Kidney (tissue), 14 donors: ENCODE measurements around the gene MFSD12. TPM values are rescaled to one million over a fixed set of nuclear protein-coding genes. Genes with fewer than 3 reads are reported as not detected.

Source experiments
- DNase-seq, 5 donors: peaks; one replicate each; pipeline ENCODE4 v3.0.0-alpha.2; 2013 to 2020
- FAIRE-seq: peaks from 2 replicates; lab custom pipeline; 2012; peaks lifted over from hg19 to GRCh38; lab: Jason Lieb, UNC
- H3K27ac ChIP-seq, 2 donors: one replicate each; pipeline ENCODE4 v1.7.0; 2013; ENCODE audit warnings: low read depth in 2 of 2, low read length in 2 of 2, inconsistent platforms in 1 of 2
- H3K27me3 ChIP-seq: one replicate; pipeline ENCODE4 v1.7.1; 2013; ENCODE audit warnings: low read length, inconsistent platforms; ENCODE audit not compliant: control insufficient read depth, insufficient read depth
- H3K36me3 ChIP-seq, 3 donors: one replicate each; pipeline versions ENCODE4 v1.7.0 to v1.7.1; 2013; ENCODE audit warnings: low read length in 3 of 3, control low read depth in 1 of 3, inconsistent platforms in 1 of 3; ENCODE audit not compliant: insufficient read depth in 3 of 3, control insufficient read depth in 2 of 3
- H3K4me1 ChIP-seq, 3 donors: one replicate each; pipeline versions ENCODE4 v1.7.0 to v1.7.1; 2013; ENCODE audit warnings: low read length in 3 of 3, inconsistent platforms in 1 of 3, low read depth in 1 of 3; ENCODE audit not compliant: control insufficient read depth in 2 of 3, insufficient read depth in 2 of 3
- H3K4me3 ChIP-seq, 3 donors: one replicate each; pipeline versions ENCODE4 v1.7.0 to v1.8.1; 2013; ENCODE audit warnings: low read length in 3 of 3, control low read depth in 1 of 3, inconsistent platforms in 1 of 3
- H3K9ac ChIP-seq, 3 donors: one replicate each; pipeline versions ENCODE4 v1.7.0 to v1.7.1; 2013; ENCODE audit warnings: low read length in 3 of 3, control low read depth in 1 of 3, inconsistent platforms in 1 of 3
- H3K9me3 ChIP-seq, 3 donors: one replicate each; pipeline versions ENCODE4 v1.7.0 to v1.7.1; 2013; ENCODE audit warnings: low read length in 3 of 3, control low read depth in 1 of 3, inconsistent platforms in 1 of 3; ENCODE audit not compliant: control insufficient read depth in 2 of 3, insufficient read depth in 1 of 3
- intact Hi-C: fragments of 100-400 bp; cut with DNase I; formaldehyde crosslinking; loops from one replicate; pipeline ENCODE4 v1.11.1; 2022
- polyA plus RNA-seq: library from polyadenylated mRNA; stranded (reverse); fragments of 350-450 nt; fragmentation: Illumina TruSeq; extraction: RNeasy Lipid Tissue Mini Kit (QIAGEN cat#74804); gene quantifications from one replicate; pipeline ENCODE4 v1.2.3, GENCODE V29; 2014; ENCODE audit warnings: low read depth, low replicate concordance; ENCODE audit not compliant: insufficient read depth
- total RNA-seq: library from RNA; stranded (reverse); fragmentation: NEBNext Ultra II Directional; extraction: Animal tissue kit (Norgen Biotek cat#: 25700); gene quantifications from one replicate; pipeline ENCODE4 v1.2.1, GENCODE V29; 2021
- TF ChIP-seq, protein P1 (sequence below): IDR thresholded peaks from 3 replicates; pipeline ENCODE4 v1.5.1; 2012; ENCODE audit warnings: mild to moderate bottlenecking, moderate library complexity, borderline replicate concordance; ENCODE audit not compliant: insufficient read depth; ENCODE audit errors: extremely low read depth
- donor health status: control.
- donor health status: control.
- donor health status: control.
- donor health status: control.
- donor health status: control.
- donor health status: DM: yes; HTN: yes; CAD: no.
- donor health status: Normal renal cell carcinoma (clear cell type).

The MFSD12 gene
- total and polyA plus RNA-seq, 2 donors from 2014 or later, result 113 to 124 TPM

DNA sequence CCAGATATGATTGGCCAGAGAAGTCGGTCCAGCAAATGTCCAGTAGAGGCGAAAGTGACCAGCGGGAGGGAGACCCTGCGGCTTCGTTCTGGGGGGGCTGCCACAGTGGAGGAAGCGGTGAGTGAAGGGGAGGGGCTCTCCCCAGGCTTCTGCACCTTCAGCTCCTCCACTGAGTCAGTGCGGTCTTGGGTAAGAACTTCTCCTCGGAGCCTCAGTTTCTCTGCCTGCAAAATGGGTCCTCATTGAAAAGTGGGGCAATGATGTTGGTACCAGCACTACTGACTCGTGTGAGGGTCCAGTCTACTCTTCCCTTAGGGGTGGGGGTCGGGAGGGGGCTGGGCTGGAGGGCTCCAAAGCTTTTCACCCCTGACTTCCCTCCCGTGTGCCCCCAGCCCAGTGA is 32.1 kb upstream of the MFSD12 start:
- FAIRE-seq (no peak), DNase-seq (no peak)
- TF ChIP-seq, protein P1, sequence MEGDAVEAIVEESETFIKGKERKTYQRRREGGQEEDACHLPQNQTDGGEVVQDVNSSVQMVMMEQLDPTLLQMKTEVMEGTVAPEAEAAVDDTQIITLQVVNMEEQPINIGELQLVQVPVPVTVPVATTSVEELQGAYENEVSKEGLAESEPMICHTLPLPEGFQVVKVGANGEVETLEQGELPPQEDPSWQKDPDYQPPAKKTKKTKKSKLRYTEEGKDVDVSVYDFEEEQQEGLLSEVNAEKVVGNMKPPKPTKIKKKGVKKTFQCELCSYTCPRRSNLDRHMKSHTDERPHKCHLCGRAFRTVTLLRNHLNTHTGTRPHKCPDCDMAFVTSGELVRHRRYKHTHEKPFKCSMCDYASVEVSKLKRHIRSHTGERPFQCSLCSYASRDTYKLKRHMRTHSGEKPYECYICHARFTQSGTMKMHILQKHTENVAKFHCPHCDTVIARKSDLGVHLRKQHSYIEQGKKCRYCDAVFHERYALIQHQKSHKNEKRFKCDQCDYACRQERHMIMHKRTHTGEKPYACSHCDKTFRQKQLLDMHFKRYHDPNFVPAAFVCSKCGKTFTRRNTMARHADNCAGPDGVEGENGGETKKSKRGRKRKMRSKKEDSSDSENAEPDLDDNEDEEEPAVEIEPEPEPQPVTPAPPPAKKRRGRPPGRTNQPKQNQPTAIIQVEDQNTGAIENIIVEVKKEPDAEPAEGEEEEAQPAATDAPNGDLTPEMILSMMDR, result no peak
- no peaks in the 10 kb centered on the region for H3K36me3 ChIP-seq
- no peak overlapping the region for H3K9ac ChIP-seq
- no peak overlapping the region for H3K27ac ChIP-seq
- H3K27me3 ChIP-seq, result no peaks in the 10 kb centered on the region
- no peaks in the 10 kb centered on the region for H3K4me1 ChIP-seq
- intact Hi-C loops, result no loop called here
- no peak overlapping the region for H3K4me3 ChIP-seq
- H3K9me3 ChIP-seq, result no peaks in the 10 kb centered on the region

DNA sequence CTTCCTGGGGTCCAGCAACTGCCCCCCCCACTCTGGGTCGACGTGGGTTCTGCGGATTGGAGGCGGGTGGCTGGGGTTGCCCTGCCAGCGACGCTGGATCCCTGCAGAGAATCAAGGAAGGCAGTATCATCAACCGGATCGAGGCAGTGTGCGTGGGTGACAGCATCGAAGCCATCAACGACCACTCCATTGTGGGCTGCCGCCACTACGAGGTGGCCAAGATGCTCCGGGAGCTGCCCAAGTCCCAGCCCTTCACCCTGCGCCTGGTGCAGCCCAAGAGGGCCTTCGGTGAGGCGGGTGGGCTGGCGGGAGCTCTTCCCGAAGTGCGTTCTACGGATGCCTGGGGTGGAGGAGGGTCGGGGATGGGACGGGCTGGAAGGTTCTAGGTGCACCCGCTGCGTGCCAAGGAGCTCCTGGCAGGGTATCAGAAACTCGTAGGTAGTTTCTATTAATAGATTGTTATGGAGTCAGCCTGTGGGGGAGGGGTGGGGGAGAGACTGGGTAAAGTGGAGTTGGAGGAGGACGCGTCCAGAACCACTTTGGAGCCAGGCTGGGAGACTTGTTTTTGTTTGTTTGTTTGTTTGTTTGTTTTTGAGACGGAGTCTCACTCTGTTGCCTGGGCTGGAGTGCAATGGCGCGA is 29.4 kb upstream of the MFSD12 start:
- Histone ChIP-seq H3K9me3 (no peaks in the 10 kb centered on the region), H3K27ac (no peak overlapping the region), H3K36me3 (no peaks in the 10 kb centered on the region), H3K4me3 (no peak overlapping the region), H3K27me3 (no peaks in the 10 kb centered on the region), H3K4me1 (no peaks in the 10 kb centered on the region), H3K9ac (no peak overlapping the region)
- FAIRE-seq, result no peak
- no peak for DNase-seq
- TF ChIP-seq, protein P1, result no peak
- intact Hi-C loops, result no loop called here

DNA sequence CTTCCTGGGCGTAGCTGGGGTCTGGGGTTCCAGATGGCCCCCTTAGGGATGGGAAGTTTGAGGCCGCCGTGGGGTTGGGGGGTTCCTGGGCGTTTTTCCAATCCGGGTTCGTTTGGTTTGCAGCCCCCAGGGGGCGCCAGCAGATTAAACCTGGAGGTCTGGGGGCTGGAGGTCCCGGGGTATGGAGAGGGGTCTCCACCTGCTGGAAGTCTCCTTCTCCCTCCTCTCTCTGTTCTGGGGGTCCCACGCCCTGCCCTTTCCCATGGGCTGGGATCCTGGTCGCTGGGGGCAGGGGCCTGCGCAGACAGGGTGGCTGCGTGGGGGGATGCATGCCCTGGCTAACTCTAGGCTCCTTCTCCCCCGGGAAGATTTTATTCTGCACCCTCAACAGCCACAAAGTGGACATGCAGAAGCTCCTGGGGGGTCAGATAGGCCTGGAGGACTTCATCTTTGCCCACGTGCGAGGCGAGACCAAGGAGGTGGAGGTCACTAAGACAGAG is 28.8 kb upstream of the MFSD12 start:
- Histone ChIP-seq H3K27ac (peak overlapping the region in 1 of 2 donors; percentile 60), H3K4me3 (peak overlapping the region in 1 of 3 donors; percentile 49), H3K9ac (peak overlapping the region in 1 of 3 donors; percentile 34), H3K4me1 (no peaks in the 10 kb centered on the region), H3K9me3 (no peaks in the 10 kb centered on the region), H3K36me3 (no peaks in the 10 kb centered on the region), H3K27me3 (no peaks in the 10 kb centered on the region)
- DNase-seq (no peak), FAIRE-seq (no peak)
- TF ChIP-seq, protein P1, result peak; percentile 33
- intact Hi-C loops, result no loop called here
